GM12878 (cell line): Measurements from ENCODE around the gene CMSS1. TPM values are rescaled to one million over a fixed set of nuclear protein-coding genes. Genes with fewer than 3 reads are reported as not detected.

Experiments
- ATAC-seq: fragments of 200-7000 bp; cut with Tn5 transposase; 3 replicates; pipeline ENCODE4 v1.9.1; 2020; ENCODE audit warnings: mild to moderate bottlenecking, moderate library complexity
- BruUV-seq: library from RNA; stranded (reverse); fragments of 400-500 nt; replicated peaks from 2 replicates; lab custom pipeline; 2021; lab: Mats Ljungman, UMichigan
- CTCF ChIA-PET: fragments of 300-600 bp; sonication (Branson Sonifier 250); formaldehyde crosslinking; extraction: SDS; loops from one replicate; lab custom pipeline; 2021; ENCODE audit warnings: inconsistent platforms; lab: Yijun Ruan, JAX
- POLR2A ChIA-PET: fragments of 350-600 bp; formaldehyde crosslinking; extraction: SDS; loops from one replicate; lab custom pipeline; 2021; ENCODE audit warnings: inconsistent platforms; lab: Charles Lee
- RAD21 ChIA-PET: fragments of 300-600 bp; sonication (Branson Sonifier 250); formaldehyde crosslinking; loops from one replicate; lab custom pipeline; 2023; ENCODE audit warnings: antibody characterized with exemption; ENCODE audit not compliant: unreplicated experiment; lab: Charles Lee
- SMC1A ChIA-PET: fragments of 300-600 bp; sonication (Branson Sonifier 250); formaldehyde crosslinking; loops from one replicate; lab custom pipeline; 2023; ENCODE audit not compliant: unreplicated experiment, uncharacterized antibody; lab: Charles Lee
- DNase-seq: peaks from one replicate; pipeline ENCODE4 v3.0.0-alpha.2; 2011; ENCODE audit warnings: low read depth, low spot score
- FAIRE-seq: peaks from 3 replicates; lab custom pipeline; 2011; peaks lifted over from hg19 to GRCh38; lab: Jason Lieb, UNC
- H2AFZ ChIP-seq: 2 replicates; pipeline ENCODE4 v1.6.0; 2011; ENCODE audit warnings: low read depth, low read length, control low read depth; ENCODE audit not compliant: control insufficient read depth
- H3K27ac ChIP-seq: 2 replicates; pipeline ENCODE4 v1.5.1; 2011; ENCODE audit warnings: control low read depth; ENCODE audit not compliant: control insufficient read depth, insufficient read depth
- H3K27me3 ChIP-seq, 2 experiments: replicated peaks in 1 of 2; 2 replicates each; pipeline versions ENCODE4 v1.6.0 to v1.6.1; 2011; ENCODE audit warnings: low read length in 1 of 2; ENCODE audit not compliant: control insufficient read depth in 2 of 2, insufficient read depth in 2 of 2
- H3K36me3 ChIP-seq, 2 experiments: 2 replicates each; pipeline ENCODE4 v1.5.1; 2011; ENCODE audit warnings: low read length in 1 of 2; ENCODE audit not compliant: control insufficient read depth in 2 of 2, insufficient read depth in 2 of 2
- H3K4me1 ChIP-seq: 2 replicates; pipeline ENCODE4 v1.6.1; 2011; ENCODE audit warnings: mild to moderate bottlenecking, low read length, moderate library complexity, mixed read lengths; ENCODE audit not compliant: control insufficient read depth, insufficient read depth
- H3K4me2 ChIP-seq: 2 replicates; pipeline ENCODE4 v1.6.0; 2011; ENCODE audit warnings: control low read depth; ENCODE audit not compliant: control insufficient read depth, insufficient read depth
- H3K4me3 ChIP-seq: fragments of 200-600 bp; sonication (generic); 2 replicates; pipeline ENCODE4 v1.5.1; 2016
- H3K79me2 ChIP-seq: 2 replicates; pipeline ENCODE4 v1.6.0; 2011; ENCODE audit warnings: low read length; ENCODE audit not compliant: control insufficient read depth, insufficient read depth
- H3K9ac ChIP-seq: 2 replicates; pipeline ENCODE4 v1.8.0; 2011; ENCODE audit warnings: low read length, control low read depth, mixed read lengths; ENCODE audit not compliant: control insufficient read depth, insufficient read depth
- H3K9me3 ChIP-seq: replicated peaks from 3 replicates; pipeline ENCODE4 v1.5.1; 2011; ENCODE audit warnings: mild to moderate bottlenecking, low read length; ENCODE audit not compliant: control insufficient read depth, insufficient read depth
- H4K20me1 ChIP-seq: 2 replicates; pipeline ENCODE4 v1.6.0; 2011; ENCODE audit not compliant: control insufficient read depth, insufficient read depth
- CBX3 ChIP-seq: fragments of 200-600 bp; sonication (generic); IDR thresholded peaks from 2 replicates; pipeline ENCODE4 v1.6.1; 2016; ENCODE audit warnings: low read depth, borderline replicate concordance
- FOXM1 ChIP-seq: IDR thresholded peaks from 2 replicates; pipeline ENCODE4 v1.6.1; 2012; ENCODE audit warnings: low read depth, mild to moderate bottlenecking, inconsistent platforms, low read length, moderate library complexity
- JUND ChIP-seq: IDR thresholded peaks from 2 replicates; pipeline ENCODE4 v1.6.1; 2012; ENCODE audit warnings: low read depth, mild to moderate bottlenecking, low read length, improper control_type of control experiment, moderate library complexity
- NFYB ChIP-seq: IDR thresholded peaks from 2 replicates; pipeline ENCODE4 v1.6.1; 2011; ENCODE audit warnings: low read depth, mild to moderate bottlenecking, low read length, improper control_type of control experiment, moderate library complexity; ENCODE audit not compliant: insufficient read depth
- PAX8 ChIP-seq: fragments of 450-650 bp; IDR thresholded peaks from 2 replicates; pipeline ENCODE4 v1.6.1; 2017; ENCODE audit warnings: mild to moderate bottlenecking, moderate library complexity
- SRF ChIP-seq, 2 experiments: IDR thresholded peaks; 2 replicates each; pipeline ENCODE4 v1.6.1; 2011; ENCODE audit warnings: low read depth in 2 of 2, low read length in 2 of 2, mild to moderate bottlenecking in 1 of 2, moderate library complexity in 1 of 2
- ZBED1 ChIP-seq: IDR thresholded peaks from 2 replicates; pipeline ENCODE4 v1.6.1; 2016; ENCODE audit warnings: borderline replicate concordance
- WGBS: methylation state at CpG from one replicate; pipeline ENCODE4 v1.1.6; 2016; ENCODE audit warnings: low lambda C conversion rate; ENCODE audit not compliant: insufficient replicate concordance, insufficient coverage; ENCODE audit errors: missing lambda C conversion rate; 5-methylcytosine and 5-hydroxymethylcytosine counted together
- in situ Hi-C: fragments of 300-500 bp; cut with MboI; formaldehyde crosslinking; loops from 9 replicates; pipeline ENCODE4 v1.14.3; 2018; ENCODE audit warnings: mixed read lengths
- intact Hi-C: fragments of 100-400 bp; cut with micrococcal nuclease; formaldehyde crosslinking; loops from one replicate; pipeline ENCODE4 v1.14.2; 2022; ENCODE audit not compliant: unreplicated experiment
- polyA plus RNA-seq, 11 experiments: library from polyadenylated mRNA; depleted of rRNA in 4 of 11; unstranded in 6 of 11; stranded (reverse) in 5 of 11; fragments of >200 nt; fragmentation: Nextera tagmentation in 4 of 11; fragmentation: Illumina TruSeq in 1 of 11; extraction: Ambion mirVana in 4 of 11; extraction: Trizol in 1 of 11; gene quantifications; 1 replicate in 1 of 11; 2 replicates in 10 of 11; pipeline versions ENCODE4 v1.2.1 to v1.2.3, GENCODE V29; 2011 to 2016; ENCODE audit warnings: inconsistent platforms in 2 of 11, missing spikeins in 2 of 11, low read depth in 1 of 11
- total RNA-seq, 4 experiments: library from RNA; depleted of rRNA in 3 of 4; stranded (reverse); fragments of >200 nt in 3 of 4; fragmentation: Illumina TruSeq in 1 of 4; extraction: Trizol in 1 of 4; gene quantifications; 2 replicates each; pipeline versions ENCODE4 v1.2.1 to v1.2.3, GENCODE V29; 2013 to 2021
- TF ChIP-seq, protein P1 (sequence below): fragments of 450-650 bp; IDR thresholded peaks from 2 replicates; pipeline ENCODE4 v1.6.1; 2017; ENCODE audit warnings: antibody characterized with exemption, mild to moderate bottlenecking, moderate library complexity
- TF ChIP-seq, protein P2 (sequence below): fragments of 450-650 bp; IDR thresholded peaks from 2 replicates; pipeline ENCODE4 v1.6.1; 2017; ENCODE audit warnings: borderline replicate concordance
- TF ChIP-seq, protein P3 (sequence below): fragments of 450-650 bp; IDR thresholded peaks from 2 replicates; pipeline ENCODE4 v1.6.1; 2014; ENCODE audit warnings: mild to moderate bottlenecking
- TF ChIP-seq, protein P4 (sequence below): fragments of 450-650 bp; IDR thresholded peaks from 2 replicates; pipeline ENCODE4 v1.6.1; 2018; ENCODE audit warnings: mild to moderate bottlenecking, low read depth, moderate library complexity; ENCODE audit not compliant: partially characterized antibody

Gene CMSS1
- total and polyA plus RNA-seq, 10 of the 15 experiments (the other 5 are each of a cell fraction or from before 2014, with no cell fraction given): 31.0 to 118 (median 70.1) TPM

DNA sequence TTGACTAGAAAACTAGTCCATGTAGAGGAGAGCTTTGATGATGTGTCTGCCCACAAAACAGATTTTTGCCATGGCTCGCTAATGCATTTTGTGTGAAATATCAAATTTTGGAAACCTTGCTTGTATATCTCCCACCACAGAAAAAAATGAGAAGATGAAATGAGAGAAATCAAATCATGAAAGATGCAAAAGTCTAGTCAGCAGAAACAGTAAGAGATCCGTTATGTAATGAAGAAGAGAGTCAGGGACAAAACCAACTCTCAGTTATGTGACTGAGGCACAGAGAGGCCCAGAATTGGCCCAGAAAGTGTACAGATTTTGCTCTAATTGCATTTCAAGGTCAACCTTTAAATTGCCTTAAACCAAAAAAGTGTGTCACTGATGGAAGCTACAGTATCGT is 189.7 kb downstream of the CMSS1 start:
- RAD21 ChIA-PET: interaction anchor here (1.0 kb wide), 1 partner anchor 163 kb away, joined by 3 read pairs; no protein-coding TSS in a partner anchor
- Histone ChIP-seq H2AFZ (no peak overlapping the region), H3K4me1 (peaks cover 2% of the 10 kb centered on the region; the same call in 1 of the 2 replicates), H3K4me3 (no peak overlapping the region), H3K9ac (no peak overlapping the region), H3K36me3 (no peaks in the 10 kb centered on the region), H3K27ac (no peak overlapping the region)
- in situ Hi-C loops: no loop called here
- CTCF ChIA-PET: interaction anchor here (1.6 kb wide), 1 partner anchor 163 kb away, joined by 17 read pairs; no protein-coding TSS in a partner anchor
- POLR2A ChIA-PET: no interaction called here
- WGBS: 94% methylated on average over 3 of the region's 3 CpGs
- TF ChIP-seq NFYB (no peak), FOXM1 (no peak), PAX8 (no peak), SRF (IDR thresholded peaks at IDR 0.05; ENCODE audit: low read depth in 2 of 2, low read length in 2 of 2) (no peak), CBX3 (no peak), JUND (no peak), ZBED1 (no peak)
- TF ChIP-seq, protein P1, sequence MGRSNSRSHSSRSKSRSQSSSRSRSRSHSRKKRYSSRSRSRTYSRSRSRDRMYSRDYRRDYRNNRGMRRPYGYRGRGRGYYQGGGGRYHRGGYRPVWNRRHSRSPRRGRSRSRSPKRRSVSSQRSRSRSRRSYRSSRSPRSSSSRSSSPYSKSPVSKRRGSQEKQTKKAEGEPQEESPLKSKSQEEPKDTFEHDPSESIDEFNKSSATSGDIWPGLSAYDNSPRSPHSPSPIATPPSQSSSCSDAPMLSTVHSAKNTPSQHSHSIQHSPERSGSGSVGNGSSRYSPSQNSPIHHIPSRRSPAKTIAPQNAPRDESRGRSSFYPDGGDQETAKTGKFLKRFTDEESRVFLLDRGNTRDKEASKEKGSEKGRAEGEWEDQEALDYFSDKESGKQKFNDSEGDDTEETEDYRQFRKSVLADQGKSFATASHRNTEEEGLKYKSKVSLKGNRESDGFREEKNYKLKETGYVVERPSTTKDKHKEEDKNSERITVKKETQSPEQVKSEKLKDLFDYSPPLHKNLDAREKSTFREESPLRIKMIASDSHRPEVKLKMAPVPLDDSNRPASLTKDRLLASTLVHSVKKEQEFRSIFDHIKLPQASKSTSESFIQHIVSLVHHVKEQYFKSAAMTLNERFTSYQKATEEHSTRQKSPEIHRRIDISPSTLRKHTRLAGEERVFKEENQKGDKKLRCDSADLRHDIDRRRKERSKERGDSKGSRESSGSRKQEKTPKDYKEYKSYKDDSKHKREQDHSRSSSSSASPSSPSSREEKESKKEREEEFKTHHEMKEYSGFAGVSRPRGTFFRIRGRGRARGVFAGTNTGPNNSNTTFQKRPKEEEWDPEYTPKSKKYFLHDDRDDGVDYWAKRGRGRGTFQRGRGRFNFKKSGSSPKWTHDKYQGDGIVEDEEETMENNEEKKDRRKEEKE: no peak
- TF ChIP-seq, protein P2, sequence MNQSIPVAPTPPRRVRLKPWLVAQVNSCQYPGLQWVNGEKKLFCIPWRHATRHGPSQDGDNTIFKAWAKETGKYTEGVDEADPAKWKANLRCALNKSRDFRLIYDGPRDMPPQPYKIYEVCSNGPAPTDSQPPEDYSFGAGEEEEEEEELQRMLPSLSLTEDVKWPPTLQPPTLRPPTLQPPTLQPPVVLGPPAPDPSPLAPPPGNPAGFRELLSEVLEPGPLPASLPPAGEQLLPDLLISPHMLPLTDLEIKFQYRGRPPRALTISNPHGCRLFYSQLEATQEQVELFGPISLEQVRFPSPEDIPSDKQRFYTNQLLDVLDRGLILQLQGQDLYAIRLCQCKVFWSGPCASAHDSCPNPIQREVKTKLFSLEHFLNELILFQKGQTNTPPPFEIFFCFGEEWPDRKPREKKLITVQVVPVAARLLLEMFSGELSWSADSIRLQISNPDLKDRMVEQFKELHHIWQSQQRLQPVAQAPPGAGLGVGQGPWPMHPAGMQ: no peak
- TF ChIP-seq, protein P3, sequence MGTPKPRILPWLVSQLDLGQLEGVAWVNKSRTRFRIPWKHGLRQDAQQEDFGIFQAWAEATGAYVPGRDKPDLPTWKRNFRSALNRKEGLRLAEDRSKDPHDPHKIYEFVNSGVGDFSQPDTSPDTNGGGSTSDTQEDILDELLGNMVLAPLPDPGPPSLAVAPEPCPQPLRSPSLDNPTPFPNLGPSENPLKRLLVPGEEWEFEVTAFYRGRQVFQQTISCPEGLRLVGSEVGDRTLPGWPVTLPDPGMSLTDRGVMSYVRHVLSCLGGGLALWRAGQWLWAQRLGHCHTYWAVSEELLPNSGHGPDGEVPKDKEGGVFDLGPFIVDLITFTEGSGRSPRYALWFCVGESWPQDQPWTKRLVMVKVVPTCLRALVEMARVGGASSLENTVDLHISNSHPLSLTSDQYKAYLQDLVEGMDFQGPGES: no peak
- TF ChIP-seq, protein P4, sequence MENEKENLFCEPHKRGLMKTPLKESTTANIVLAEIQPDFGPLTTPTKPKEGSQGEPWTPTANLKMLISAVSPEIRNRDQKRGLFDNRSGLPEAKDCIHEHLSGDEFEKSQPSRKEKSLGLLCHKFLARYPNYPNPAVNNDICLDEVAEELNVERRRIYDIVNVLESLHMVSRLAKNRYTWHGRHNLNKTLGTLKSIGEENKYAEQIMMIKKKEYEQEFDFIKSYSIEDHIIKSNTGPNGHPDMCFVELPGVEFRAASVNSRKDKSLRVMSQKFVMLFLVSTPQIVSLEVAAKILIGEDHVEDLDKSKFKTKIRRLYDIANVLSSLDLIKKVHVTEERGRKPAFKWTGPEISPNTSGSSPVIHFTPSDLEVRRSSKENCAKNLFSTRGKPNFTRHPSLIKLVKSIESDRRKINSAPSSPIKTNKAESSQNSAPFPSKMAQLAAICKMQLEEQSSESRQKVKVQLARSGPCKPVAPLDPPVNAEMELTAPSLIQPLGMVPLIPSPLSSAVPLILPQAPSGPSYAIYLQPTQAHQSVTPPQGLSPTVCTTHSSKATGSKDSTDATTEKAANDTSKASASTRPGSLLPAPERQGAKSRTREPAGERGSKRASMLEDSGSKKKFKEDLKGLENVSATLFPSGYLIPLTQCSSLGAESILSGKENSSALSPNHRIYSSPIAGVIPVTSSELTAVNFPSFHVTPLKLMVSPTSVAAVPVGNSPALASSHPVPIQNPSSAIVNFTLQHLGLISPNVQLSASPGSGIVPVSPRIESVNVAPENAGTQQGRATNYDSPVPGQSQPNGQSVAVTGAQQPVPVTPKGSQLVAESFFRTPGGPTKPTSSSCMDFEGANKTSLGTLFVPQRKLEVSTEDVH: no peak
- TF ChIP-seq, all 136 proteins: peak for 0
- Histone ChIP-seq H3K4me2 (no peak overlapping the region), H3K79me2 (no peaks in the 10 kb centered on the region), H3K9me3 (no peaks in the 10 kb centered on the region), H3K27me3 (no peaks in the 10 kb centered on the region), H4K20me1 (no peaks in the 10 kb centered on the region)
- FAIRE-seq (no peak), ATAC-seq (no peak), DNase-seq (no peak)
- SMC1A ChIA-PET: interaction anchor here (1.5 to 1.7 kb wide), 3 partner anchors 10 to 164 kb away, joined by 4 to 15 read pairs (median 6); no protein-coding TSS in a partner anchor
- intact Hi-C loops: no loop called here
- no TSS peak for BruUV-seq
